ENCODE results near the gene UBE4B. TPM values are rescaled to one million over a fixed set of nuclear protein-coding genes. Genes with fewer than 3 reads are reported as not detected.
"Not testable (repeated sequence)": the region's sequence is repeated elsewhere in the genome, so short reads cannot be mapped to it uniquely, and the experiment has no call there.

UBE4B gene
- total RNA-seq, 1 experiment from 2014 or later, result 40.3 TPM

- Mint-ChIP-seq H3K4me3 (ENCODE audit: unreplicated experiment) (no peak overlapping the region), H3K27me3 (ENCODE audit: insufficient read depth, unreplicated experiment) (no peaks in the 10 kb centered on the region), H3K27ac (ENCODE audit: unreplicated experiment) (no peak overlapping the region), H3K36me3 (ENCODE audit: insufficient read depth, unreplicated experiment) (no peaks in the 10 kb centered on the region), H3K9me3 (ENCODE audit: unreplicated experiment) (no peaks in the 10 kb centered on the region), H3K4me1 (ENCODE audit: low read depth, unreplicated experiment) (no peaks in the 10 kb centered on the region)
- H3K4me3 ChIP-seq (ENCODE audit: low read depth, low read length), result no peak overlapping the region
- POLR2A ChIA-PET, result no interaction called here
- no TSS peak for BruUV-seq (replicated peaks)
- no peak for TF ChIP-seq CTCF (IDR thresholded peaks at IDR 0.05; ENCODE audit: insufficient read depth in 1 of 2, low read depth in 1 of 2, low read length in 1 of 2, severe bottlenecking in 1 of 2, unreplicated experiment in 1 of 2)
- H3K4me1 ChIP-seq, result no peaks in the 10 kb centered on the region
- no peaks in the 10 kb centered on the region for H3K27me3 ChIP-seq (replicated peaks; ENCODE audit: control insufficient read depth, insufficient read depth, low read length)
- DNase-seq, result no peak
- no peaks in the 10 kb centered on the region for H3K36me3 ChIP-seq (ENCODE audit: control insufficient read depth, insufficient read depth, low read length)
- intact Hi-C loops (cut with micrococcal nuclease; ENCODE audit: unreplicated experiment), result no loop called here
- CTCF ChIA-PET, result interaction anchor here (0.6 kb wide), 1 partner anchor 58 kb away, joined by 3 read pairs; no protein-coding TSS in a partner anchor
- no peaks in the 10 kb centered on the region for H3K9me3 ChIP-seq
Measured at GRCh38 chr1:10014016-10014415, 18.7 kb upstream of the UBE4B start.

GRCh38 chr1:10019561-10019960, 13.2 kb upstream of the UBE4B start:
- TF ChIP-seq CTCF (IDR thresholded peaks at IDR 0.05; ENCODE audit: insufficient read depth in 1 of 2, low read depth in 1 of 2, low read length in 1 of 2, severe bottlenecking in 1 of 2, unreplicated experiment in 1 of 2), result no peak
- Histone ChIP-seq H3K4me3 (ENCODE audit: low read depth, low read length) (no peak overlapping the region), H3K4me1 (peaks cover 2% of the 10 kb centered on the region; the same call in 1 of the 2 replicates), H3K9me3 (no peaks in the 10 kb centered on the region), H3K36me3 (ENCODE audit: control insufficient read depth, insufficient read depth, low read length) (no peaks in the 10 kb centered on the region), H3K27me3 (replicated peaks; ENCODE audit: control insufficient read depth, insufficient read depth, low read length) (no peaks in the 10 kb centered on the region)
- H3K4me3 Mint-ChIP-seq (ENCODE audit: unreplicated experiment), result no peak overlapping the region
- no peaks in the 10 kb centered on the region for H3K9me3 Mint-ChIP-seq (ENCODE audit: unreplicated experiment)
- H3K4me1 Mint-ChIP-seq (ENCODE audit: low read depth, unreplicated experiment), result no peaks in the 10 kb centered on the region
- no TSS peak for BruUV-seq (replicated peaks)
- H3K27me3 Mint-ChIP-seq (ENCODE audit: insufficient read depth, unreplicated experiment), result no peaks in the 10 kb centered on the region
- no peaks in the 10 kb centered on the region for H3K36me3 Mint-ChIP-seq (ENCODE audit: insufficient read depth, unreplicated experiment)
- no peak overlapping the region for H3K27ac Mint-ChIP-seq (ENCODE audit: unreplicated experiment)
- intact Hi-C loops (cut with micrococcal nuclease; ENCODE audit: unreplicated experiment), result no loop called here
- CTCF ChIA-PET, result no interaction called here
- no peak for DNase-seq
- POLR2A ChIA-PET, result no interaction called here

- DNase-seq, result no peak
- intact Hi-C loops (cut with micrococcal nuclease; ENCODE audit: unreplicated experiment), result no loop called here
- TF ChIP-seq CTCF (IDR thresholded peaks at IDR 0.05; ENCODE audit: insufficient read depth in 1 of 2, low read depth in 1 of 2, low read length in 1 of 2, severe bottlenecking in 1 of 2, unreplicated experiment in 1 of 2), result no peak
- H3K36me3 ChIP-seq (ENCODE audit: control insufficient read depth, insufficient read depth, low read length), result no peaks in the 10 kb centered on the region
- Mint-ChIP-seq H3K27me3 (ENCODE audit: insufficient read depth, unreplicated experiment) (no peaks in the 10 kb centered on the region), H3K4me3 (ENCODE audit: unreplicated experiment) (no peak overlapping the region), H3K9me3 (ENCODE audit: unreplicated experiment) (no peaks in the 10 kb centered on the region), H3K36me3 (ENCODE audit: insufficient read depth, unreplicated experiment) (no peaks in the 10 kb centered on the region), H3K4me1 (ENCODE audit: low read depth, unreplicated experiment) (no peaks in the 10 kb centered on the region), H3K27ac (ENCODE audit: unreplicated experiment) (no peak overlapping the region)
- no peak overlapping the region for H3K4me3 ChIP-seq (ENCODE audit: low read depth, low read length)
- POLR2A ChIA-PET, result no interaction called here
- no TSS peak for BruUV-seq (replicated peaks)
- no peaks in the 10 kb centered on the region for H3K9me3 ChIP-seq
- peaks cover 4% of the 10 kb centered on the region; the same call in 1 of the 2 replicates for H3K4me1 ChIP-seq
- H3K27me3 ChIP-seq (replicated peaks; ENCODE audit: control insufficient read depth, insufficient read depth, low read length), result no peaks in the 10 kb centered on the region
- CTCF ChIA-PET, result no interaction called here
Measured at GRCh38 chr1:10020086-10020485, 12.7 kb upstream of the UBE4B start.

- H3K9me3 Mint-ChIP-seq (ENCODE audit: unreplicated experiment); H3K27me3 Mint-ChIP-seq (ENCODE audit: insufficient read depth, unreplicated experiment); H3K4me1 ChIP-seq; H3K27ac Mint-ChIP-seq (ENCODE audit: unreplicated experiment); BruUV-seq (replicated peaks); H3K4me3 ChIP-seq (ENCODE audit: low read depth, low read length); H3K9me3 ChIP-seq; H3K36me3 ChIP-seq (ENCODE audit: control insufficient read depth, insufficient read depth, low read length); CTCF ChIA-PET; POLR2A ChIA-PET; intact Hi-C loops (cut with micrococcal nuclease; ENCODE audit: unreplicated experiment); H3K27me3 ChIP-seq (replicated peaks; ENCODE audit: control insufficient read depth, insufficient read depth, low read length); H3K4me3 Mint-ChIP-seq (ENCODE audit: unreplicated experiment); H3K36me3 Mint-ChIP-seq (ENCODE audit: insufficient read depth, unreplicated experiment); DNase-seq; H3K4me1 Mint-ChIP-seq (ENCODE audit: low read depth, unreplicated experiment): not testable (repeated sequence)
Measured at GRCh38 chr1:10020678-10021077, 12.1 kb upstream of the UBE4B start.

GRCh38 chr1:10021992-10022391, 10.8 kb upstream of the UBE4B start:
- H3K4me3 Mint-ChIP-seq (ENCODE audit: unreplicated experiment); DNase-seq; H3K4me1 ChIP-seq; BruUV-seq (replicated peaks); H3K27me3 ChIP-seq (replicated peaks; ENCODE audit: control insufficient read depth, insufficient read depth, low read length); H3K9me3 Mint-ChIP-seq (ENCODE audit: unreplicated experiment); H3K4me3 ChIP-seq (ENCODE audit: low read depth, low read length); POLR2A ChIA-PET; H3K27ac Mint-ChIP-seq (ENCODE audit: unreplicated experiment); H3K27me3 Mint-ChIP-seq (ENCODE audit: insufficient read depth, unreplicated experiment); CTCF ChIA-PET; H3K36me3 Mint-ChIP-seq (ENCODE audit: insufficient read depth, unreplicated experiment); H3K36me3 ChIP-seq (ENCODE audit: control insufficient read depth, insufficient read depth, low read length); H3K4me1 Mint-ChIP-seq (ENCODE audit: low read depth, unreplicated experiment); intact Hi-C loops (cut with micrococcal nuclease; ENCODE audit: unreplicated experiment); H3K9me3 ChIP-seq: not testable (repeated sequence)

All from Caco-2 (cell line).